Endothelial cell of umbilical vein (primary cell): ENCODE results near the gene ADCY7. TPM values are rescaled to one million over a fixed set of nuclear protein-coding genes. Genes with fewer than 3 reads are reported as not detected.

ENCODE experiments used
- BruUV-seq: library from RNA; stranded (reverse); fragments of 400-500 nt; replicated peaks from 2 replicates; lab custom pipeline; 2021; lab: Mats Ljungman, UMichigan
- CTCF ChIA-PET: fragments of 300-600, 350-600 bp; sonication (Branson Sonifier 250); formaldehyde crosslinking; loops from one replicate; lab custom pipeline; 2021; ENCODE audit warnings: antibody characterized with exemption, inconsistent platforms; lab: Charles Lee
- POLR2A ChIA-PET: fragments of 300-600, 350-600 bp; sonication (Branson Sonifier 250); formaldehyde crosslinking; loops from one replicate; lab custom pipeline; 2021; ENCODE audit warnings: antibody characterized with exemption, inconsistent platforms; lab: Charles Lee
- DNase-seq: peaks from one replicate; pipeline ENCODE4 v3.0.0-alpha.2; 2011; ENCODE audit warnings: low read depth, low spot score
- FAIRE-seq: peaks from 2 replicates; lab custom pipeline; 2011; peaks lifted over from hg19 to GRCh38; lab: Jason Lieb, UNC
- H2AFZ ChIP-seq: 2 replicates; pipeline ENCODE4 v1.6.0; 2012; ENCODE audit warnings: low read depth, low read length, control low read depth, inconsistent platforms
- H3K27ac ChIP-seq: 2 replicates; pipeline ENCODE4 v1.5.1; 2011; ENCODE audit warnings: low read depth, mild to moderate bottlenecking, control low read depth, low read length, moderate library complexity; ENCODE audit not compliant: insufficient read depth
- H3K27me3 ChIP-seq, 2 experiments: 2 replicates each; pipeline versions ENCODE4 v1.6.0 to v1.6.1; 2011; ENCODE audit warnings: low read length in 2 of 2, mixed read lengths in 1 of 2; ENCODE audit not compliant: control insufficient read depth in 2 of 2, insufficient read depth in 2 of 2
- H3K36me3 ChIP-seq, 2 experiments: 2 replicates in 1 of 2; 3 replicates in 1 of 2; pipeline ENCODE4 v1.5.1; 2011; ENCODE audit warnings: low read length in 2 of 2, mild to moderate bottlenecking in 1 of 2, moderate library complexity in 1 of 2; ENCODE audit not compliant: control insufficient read depth in 2 of 2, insufficient read depth in 2 of 2; ENCODE audit errors: extremely low read depth in 1 of 2
- H3K4me1 ChIP-seq: 3 replicates; pipeline ENCODE4 v1.5.1; 2011; ENCODE audit warnings: mild to moderate bottlenecking, low read length; ENCODE audit not compliant: control insufficient read depth, insufficient read depth; ENCODE audit errors: extremely low read depth
- H3K4me2 ChIP-seq: 2 replicates; pipeline ENCODE4 v1.6.1; 2011; ENCODE audit warnings: low read length, control low read depth, mixed read lengths; ENCODE audit not compliant: insufficient read depth
- H3K4me3 ChIP-seq, 3 experiments: fragments of 200-600 bp in 1 of 3; sonication (generic), shearing (Covaris generic) in 1 of 3; replicated peaks in 1 of 3; 2 replicates each; pipeline ENCODE4 v1.5.1; 2011 to 2016; ENCODE audit warnings: control low read depth in 3 of 3, low read length in 3 of 3, mild to moderate bottlenecking in 2 of 3, inconsistent platforms in 1 of 3, low read depth in 1 of 3, moderate library complexity in 1 of 3; ENCODE audit not compliant: insufficient read depth in 1 of 3
- H3K79me2 ChIP-seq: 2 replicates; pipeline ENCODE4 v1.6.0; 2012; ENCODE audit warnings: low read length, inconsistent platforms; ENCODE audit not compliant: control insufficient read depth, insufficient read depth
- H3K9ac ChIP-seq: replicated peaks from 2 replicates; pipeline ENCODE3; 2011; ENCODE audit warnings: low read length, control low read depth; ENCODE audit not compliant: insufficient read depth; ENCODE audit errors: extremely low read depth
- H3K9me1 ChIP-seq: replicated peaks from 3 replicates; pipeline ENCODE4 v1.6.0; 2011; ENCODE audit warnings: mild to moderate bottlenecking, low read length; ENCODE audit not compliant: control insufficient read depth, insufficient read depth; ENCODE audit errors: extremely low read depth
- H3K9me3 ChIP-seq: replicated peaks from 2 replicates; pipeline ENCODE4 v1.5.1; 2012; ENCODE audit warnings: low read length, inconsistent platforms; ENCODE audit not compliant: control insufficient read depth, insufficient read depth
- H4K20me1 ChIP-seq: replicated peaks from 2 replicates; pipeline ENCODE3; 2011; ENCODE audit warnings: mild to moderate bottlenecking, low read length; ENCODE audit not compliant: control insufficient read depth, insufficient read depth; ENCODE audit errors: extremely low read depth
- CTCF ChIP-seq, 2 donors: IDR thresholded peaks; 1 replicate in 1 of 2; 2 replicates in 1 of 2; pipeline ENCODE4 v1.5.1; 2011; ENCODE audit warnings: low read length in 2 of 2, mild to moderate bottlenecking in 2 of 2, moderate library complexity in 2 of 2, control low read depth in 1 of 2, inconsistent platforms in 1 of 2, low read depth in 1 of 2; ENCODE audit not compliant: insufficient read depth in 1 of 2; ENCODE audit errors: extremely low read depth in 1 of 2
- EZH2 ChIP-seq: IDR thresholded peaks from 2 replicates; pipeline ENCODE4 v1.6.1; 2012; ENCODE audit warnings: borderline replicate concordance, low read depth, mild to moderate bottlenecking, moderate library complexity, low read length, inconsistent platforms; ENCODE audit not compliant: severe bottlenecking
- FOS ChIP-seq: IDR thresholded peaks from 2 replicates; pipeline ENCODE4 v1.6.1; 2011; ENCODE audit warnings: mild to moderate bottlenecking, low read length, moderate library complexity, borderline replicate concordance; ENCODE audit not compliant: insufficient read depth
- GATA2 ChIP-seq: IDR thresholded peaks from 2 replicates; pipeline ENCODE4 v1.7.0; 2011; ENCODE audit warnings: low read depth, mild to moderate bottlenecking, moderate library complexity, mixed read lengths, low read length; ENCODE audit not compliant: insufficient read length, insufficient read depth
- JUN ChIP-seq: IDR thresholded peaks from 2 replicates; pipeline ENCODE4 v1.6.1; 2011; ENCODE audit warnings: borderline replicate concordance, low read depth; ENCODE audit not compliant: insufficient read length, insufficient read depth
- MAX ChIP-seq: IDR thresholded peaks from 2 replicates; pipeline ENCODE4 v1.6.1; 2011; ENCODE audit not compliant: insufficient read depth, insufficient read length
- MYC ChIP-seq: IDR thresholded peaks from one replicate; pipeline ENCODE4 v1.6.1; 2011; ENCODE audit warnings: mild to moderate bottlenecking, low read depth, low read length
- POLR2A ChIP-seq: IDR thresholded peaks from 2 replicates; pipeline ENCODE4 v1.6.1; 2012; ENCODE audit warnings: low read depth, mild to moderate bottlenecking, control low read depth, low read length
- POLR2AphosphoS5 ChIP-seq: IDR thresholded peaks from 2 replicates; pipeline ENCODE4 v1.6.1; 2012; ENCODE audit warnings: low read depth, mild to moderate bottlenecking, control low read depth, low read length, moderate library complexity; ENCODE audit not compliant: insufficient read depth
- dilution Hi-C: fragments of 300-500 bp; cut with MboI; formaldehyde crosslinking; loops from one replicate; pipeline ENCODE4 v1.15.0; 2019; ENCODE audit warnings: low sequenced_read_pairs; ENCODE audit not compliant: extremely low pct_ligation_motif_present
- intact Hi-C: fragments of 100-400 bp; cut with micrococcal nuclease; formaldehyde crosslinking; loops from one replicate; pipeline ENCODE4 v1.10.0; 2022
- polyA plus RNA-seq, 4 experiments: library from polyadenylated mRNA; depleted of rRNA in 3 of 4; stranded (reverse) in 3 of 4; unstranded in 1 of 4; fragments of >200 nt; gene quantifications; 2 replicates each; pipeline versions ENCODE4 v1.2.1 to v1.2.3, GENCODE V29; 2011 to 2012; ENCODE audit warnings: missing spikeins in 1 of 4
- total RNA-seq: library from RNA; stranded (reverse); gene quantifications from 2 replicates; pipeline ENCODE4 v1.2.3, GENCODE V29; 2021

The ADCY7 gene
- total and polyA plus RNA-seq, 2 donors (not counting 3 experiments of a cell fraction or from before 2014, with no cell fraction given): 3.5 to 9.3 TPM

- H3K27me3 ChIP-seq: no peaks in the 10 kb centered on the region
- H3K9me3 ChIP-seq: no peaks in the 10 kb centered on the region
- POLR2A ChIA-PET: interaction anchor here (0.7 kb wide), 1 partner anchor 421 kb away, joined by 4 read pairs; no protein-coding TSS in a partner anchor
- no peaks in the 10 kb centered on the region for H3K9me1 ChIP-seq
- TF ChIP-seq POLR2AphosphoS5: no peak
- TF ChIP-seq MAX: no peak
- no peak for TF ChIP-seq EZH2
- no peak for TF ChIP-seq CTCF (IDR thresholded peaks at IDR 0.05; ENCODE audit: extremely low read depth in 1 of 2, insufficient read depth in 1 of 2, low read depth in 1 of 2, low read length in 2 of 2)
- no peak for TF ChIP-seq POLR2A
- no peak for TF ChIP-seq MYC
- TF ChIP-seq FOS: no peak
- no peak for TF ChIP-seq JUN
- TF ChIP-seq GATA2: no peak
- no peak overlapping the region for H3K4me3 ChIP-seq
- dilution Hi-C loops (no loop called here), intact Hi-C loops (no loop called here)
- CTCF ChIA-PET: interaction anchor here (1.0 kb wide), 1 partner anchor 11 kb away, joined by 3 read pairs; no protein-coding TSS in a partner anchor
- H3K36me3 ChIP-seq: no peaks in the 10 kb centered on the region
- no peak overlapping the region for H3K27ac ChIP-seq
- BruUV-seq: no TSS peak
- no peaks in the 10 kb centered on the region for H4K20me1 ChIP-seq
- no peak for FAIRE-seq
- DNase-seq: no peak
- peaks cover 14% of the 10 kb centered on the region for H3K4me1 ChIP-seq
- H3K79me2 ChIP-seq: no peaks in the 10 kb centered on the region
- no peak overlapping the region for H3K4me2 ChIP-seq
- H3K9ac ChIP-seq: no peak overlapping the region
- no peak overlapping the region for H2AFZ ChIP-seq
Measured at GRCh38 chr16:50263940-50264929, 2.1 kb upstream of the ADCY7 start.
